WTC11 (cell line): Measurements from ENCODE around the gene RHBDD2. TPM values are rescaled to one million over a fixed set of nuclear protein-coding genes. Genes with fewer than 3 reads are reported as not detected.
"Not testable (repeated sequence)": the region's sequence is repeated elsewhere in the genome, so short reads cannot be mapped to it uniquely, and the experiment has no call there.

Experiments used
- ATAC-seq: fragments of 200-7000 bp; cut with Tn5 transposase; 2 replicates; pipeline ENCODE4 v1.10.0; 2021; ENCODE audit warnings: mild to moderate bottlenecking, moderate library complexity
- CTCF ChIA-PET: fragments of 300-600 bp; sonication (Branson Sonifier 250); formaldehyde crosslinking; loops from one replicate; lab custom pipeline; 2021; ENCODE audit warnings: antibody characterized with exemption; lab: Charles Lee
- POLR2A ChIA-PET: fragments of 350-600 bp; sonication (Branson Sonifier 250); formaldehyde crosslinking; loops from one replicate; lab custom pipeline; 2021; ENCODE audit warnings: antibody characterized with exemption; lab: Charles Lee
- DNase-seq: peaks from one replicate; pipeline ENCODE4 v3.0.0; 2021; ENCODE audit warnings: low spot score
- H3K27ac Mint-ChIP-seq: 2 replicates; pipeline ENCODE4 v1.8.0; 2021; ENCODE audit warnings: mixed read lengths
- H3K27me3 Mint-ChIP-seq: 2 replicates; pipeline ENCODE4 v1.8.0; 2021; ENCODE audit warnings: low read depth, mild to moderate bottlenecking, moderate library complexity, mixed read lengths
- H3K36me3 Mint-ChIP-seq: 2 replicates; pipeline ENCODE4 v1.8.0; 2021; ENCODE audit warnings: mixed read lengths
- H3K4me1 Mint-ChIP-seq: 2 replicates; pipeline ENCODE4 v1.8.0; 2022; ENCODE audit warnings: mixed read lengths
- H3K4me3 Mint-ChIP-seq: 2 replicates; pipeline ENCODE4 v1.8.0; 2021; ENCODE audit warnings: mild to moderate bottlenecking, moderate library complexity, mixed read lengths
- H3K9me3 Mint-ChIP-seq: 2 replicates; pipeline ENCODE4 v1.8.0; 2021; ENCODE audit warnings: mixed read lengths
- AR ChIP-seq: fragments of 250-450 bp; sonication (Bioruptor Pico); IDR thresholded peaks from 2 replicates; pipeline ENCODE4 v1.9.0; 2021; ENCODE audit warnings: mild to moderate bottlenecking
- CREB1 ChIP-seq: sonication (generic); formaldehyde crosslinking; IDR thresholded peaks from 2 replicates; pipeline ENCODE4 v1.8.0; 2023; ENCODE audit warnings: mild to moderate bottlenecking, missing genetic modification reagents
- FOXK1 ChIP-seq: sonication (generic); formaldehyde crosslinking; IDR thresholded peaks from 2 replicates; pipeline ENCODE4 v1.8.0; 2022; ENCODE audit warnings: mild to moderate bottlenecking, moderate library complexity, missing genetic modification reagents
- GABPB1 ChIP-seq: sonication (generic); formaldehyde crosslinking; IDR thresholded peaks from 2 replicates; pipeline ENCODE4 v1.8.1; 2023; ENCODE audit warnings: mild to moderate bottlenecking, missing genetic modification reagents
- GRHL2 ChIP-seq: fragments of 250-450 bp; sonication (Bioruptor Pico); IDR thresholded peaks from 2 replicates; pipeline ENCODE4 v1.8.0; 2022; ENCODE audit warnings: mild to moderate bottlenecking, moderate library complexity; ENCODE audit not compliant: insufficient replicate concordance, severe bottlenecking
- IRF2 ChIP-seq: sonication (generic); formaldehyde crosslinking; IDR thresholded peaks from 2 replicates; pipeline ENCODE4 v1.8.0; 2022; ENCODE audit warnings: low read depth, missing genetic modification reagents, borderline replicate concordance
- JAZF1 ChIP-seq: fragments of 250-450 bp; sonication (Bioruptor Pico); IDR thresholded peaks from 2 replicates; pipeline ENCODE4 v1.9.0; 2021; ENCODE audit warnings: moderate library complexity, mild to moderate bottlenecking, inconsistent platforms
- KAT7 ChIP-seq: sonication (generic); formaldehyde crosslinking; IDR thresholded peaks from 2 replicates; pipeline ENCODE4 v1.8.1; 2023; ENCODE audit warnings: missing genetic modification reagents, mild to moderate bottlenecking, borderline replicate concordance
- MLX ChIP-seq: sonication (generic); formaldehyde crosslinking; IDR thresholded peaks from 2 replicates; pipeline ENCODE4 v1.8.1; 2023; ENCODE audit warnings: mild to moderate bottlenecking, missing genetic modification reagents, moderate library complexity
- RORB ChIP-seq: fragments of 250-450 bp; sonication (Bioruptor Pico); IDR thresholded peaks from 2 replicates; pipeline ENCODE4 v1.9.0; 2021; ENCODE audit warnings: mild to moderate bottlenecking
- TCF7 ChIP-seq: sonication (generic); formaldehyde crosslinking; IDR thresholded peaks from 2 replicates; pipeline ENCODE4 v1.8.0; 2022; ENCODE audit warnings: mild to moderate bottlenecking, low read depth, missing genetic modification reagents, moderate library complexity
- ZBTB43 ChIP-seq: sonication (generic); formaldehyde crosslinking; IDR thresholded peaks from 2 replicates; pipeline ENCODE4 v1.8.1; 2023; ENCODE audit warnings: mild to moderate bottlenecking, missing genetic modification reagents
- ZNF263 ChIP-seq: sonication (generic); formaldehyde crosslinking; IDR thresholded peaks from 2 replicates; pipeline ENCODE4 v1.8.1; 2022; ENCODE audit warnings: low read depth, mild to moderate bottlenecking, moderate library complexity, missing genetic modification reagents
- ZNF281 ChIP-seq: sonication (generic); formaldehyde crosslinking; IDR thresholded peaks from 2 replicates; pipeline ENCODE4 v1.8.0; 2023; ENCODE audit warnings: mild to moderate bottlenecking, missing genetic modification reagents
- ZNF416 ChIP-seq: fragments of 250-450 bp; sonication (Bioruptor Pico); IDR thresholded peaks from 2 replicates; pipeline ENCODE4 v1.9.0; 2021; ENCODE audit warnings: mild to moderate bottlenecking, inconsistent platforms
- ZNF423 ChIP-seq: fragments of 250-450 bp; sonication (Bioruptor Pico); IDR thresholded peaks from 2 replicates; pipeline ENCODE4 v2.1.2; 2022; ENCODE audit warnings: mild to moderate bottlenecking, moderate library complexity
- total RNA-seq: library from RNA; stranded (reverse); gene quantifications from 3 replicates; pipeline ENCODE4 v1.2.3, GENCODE V29; 2021

RHBDD2 gene
- total RNA-seq, 1 experiment from 2014 or later: 34.3 TPM

- TF ChIP-seq ZBTB43 (CRISPR knock-in tag): peak; percentile 54; the same call in 1 of the 2 replicates
- TF ChIP-seq GRHL2 (CRISPR knock-in tag): no peak
- peak; percentile 42; the same call in 1 of the 2 replicates for TF ChIP-seq ZNF416 (CRISPR knock-in tag)
- 0 out of 2 replicates have a peak, but pooled peaks have one; percentile 63 for TF ChIP-seq ZNF281 (CRISPR knock-in tag)
- peak; percentile 68 for TF ChIP-seq GABPB1
- no peak for TF ChIP-seq AR (CRISPR knock-in tag)
- peak; percentile 47; the same call in 1 of the 2 replicates for TF ChIP-seq KAT7 (CRISPR knock-in tag)
- TF ChIP-seq JAZF1: no peak
- TF ChIP-seq RORB (CRISPR knock-in tag): no peak
- TF ChIP-seq ZNF263 (CRISPR knock-in tag): no peak
- TF ChIP-seq CREB1 (CRISPR knock-in tag): no peak
- no peak for TF ChIP-seq ZNF423 (CRISPR knock-in tag)
- no peak for TF ChIP-seq MLX (CRISPR knock-in tag)
- TF ChIP-seq TCF7 (CRISPR knock-in tag): no peak
- peak; percentile 73 for TF ChIP-seq FOXK1 (CRISPR knock-in tag)
- no peak for TF ChIP-seq IRF2 (CRISPR knock-in tag)
Measured at GRCh38 chr7:75878769-75879611, at the start of gene RHBDD2 (continued).

- H3K4me3 Mint-ChIP-seq, H3K27ac Mint-ChIP-seq, H3K36me3 Mint-ChIP-seq, ATAC-seq, H3K9me3 Mint-ChIP-seq, H3K27me3 Mint-ChIP-seq, CTCF ChIA-PET, DNase-seq, H3K4me1 Mint-ChIP-seq: not testable (repeated sequence)
- TF ChIP-seq ZNF423 (CRISPR knock-in tag): peak; percentile 54
- POLR2A ChIA-PET: interaction anchor here (0.6 kb wide), 1 partner anchor 112 kb away, joined by 3 read pairs; no protein-coding TSS in a partner anchor
Measured at GRCh38 chr7:75829656-75830055, 49.2 kb upstream of the RHBDD2 start.
